Measurements from ENCODE around the gene RAB36.

DNA sequence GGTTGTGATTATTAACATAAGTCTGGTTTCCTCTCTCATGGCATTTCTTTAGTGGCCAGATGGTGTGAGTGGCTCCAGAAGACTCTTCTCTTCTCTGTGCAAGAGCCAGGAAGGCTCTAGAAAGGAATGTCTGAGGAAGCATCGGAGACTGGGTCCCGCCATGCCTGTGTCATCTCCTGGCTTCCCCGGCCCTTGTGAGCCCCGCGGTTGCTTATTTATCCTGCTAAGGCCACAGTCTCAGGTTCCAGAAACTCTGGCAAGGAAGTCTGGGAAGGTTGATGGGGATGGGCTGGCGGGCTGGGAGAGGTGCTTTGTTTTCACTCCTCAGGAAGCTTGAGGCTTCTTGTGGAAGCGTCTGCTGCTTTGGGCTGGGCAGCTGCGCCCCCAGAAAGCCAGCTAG, 53.9 kb downstream of the RAB36 start:
- TF ChIP-seq, protein P1, sequence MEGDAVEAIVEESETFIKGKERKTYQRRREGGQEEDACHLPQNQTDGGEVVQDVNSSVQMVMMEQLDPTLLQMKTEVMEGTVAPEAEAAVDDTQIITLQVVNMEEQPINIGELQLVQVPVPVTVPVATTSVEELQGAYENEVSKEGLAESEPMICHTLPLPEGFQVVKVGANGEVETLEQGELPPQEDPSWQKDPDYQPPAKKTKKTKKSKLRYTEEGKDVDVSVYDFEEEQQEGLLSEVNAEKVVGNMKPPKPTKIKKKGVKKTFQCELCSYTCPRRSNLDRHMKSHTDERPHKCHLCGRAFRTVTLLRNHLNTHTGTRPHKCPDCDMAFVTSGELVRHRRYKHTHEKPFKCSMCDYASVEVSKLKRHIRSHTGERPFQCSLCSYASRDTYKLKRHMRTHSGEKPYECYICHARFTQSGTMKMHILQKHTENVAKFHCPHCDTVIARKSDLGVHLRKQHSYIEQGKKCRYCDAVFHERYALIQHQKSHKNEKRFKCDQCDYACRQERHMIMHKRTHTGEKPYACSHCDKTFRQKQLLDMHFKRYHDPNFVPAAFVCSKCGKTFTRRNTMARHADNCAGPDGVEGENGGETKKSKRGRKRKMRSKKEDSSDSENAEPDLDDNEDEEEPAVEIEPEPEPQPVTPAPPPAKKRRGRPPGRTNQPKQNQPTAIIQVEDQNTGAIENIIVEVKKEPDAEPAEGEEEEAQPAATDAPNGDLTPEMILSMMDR (IDR thresholded peaks at IDR 0.05; ENCODE audit: low read length): no peak
- TF ChIP-seq EZH2phosphoT487 (IDR thresholded peaks at IDR 0.05; ENCODE audit: low read length): no peak
